Mesenchymal stem cell (in vitro differentiated cells and primary cell): ENCODE results near the gene CBX4.

ENCODE experiments used
- DNase-seq: peaks from one replicate; pipeline ENCODE4 v3.0.0-alpha.2; 2013
- H2AFZ ChIP-seq: one replicate; pipeline ENCODE4 v1.6.1; 2013; ENCODE audit warnings: low read depth, mild to moderate bottlenecking, control low read depth, inconsistent platforms, low read length, moderate library complexity
- H2AK5ac ChIP-seq: 2 replicates; pipeline ENCODE4 v1.6.1; 2013; ENCODE audit warnings: low read length, moderate library complexity, mild to moderate bottlenecking, inconsistent platforms; ENCODE audit not compliant: severe bottlenecking
- H2BK120ac ChIP-seq: one replicate; pipeline ENCODE4 v1.6.1; 2013; ENCODE audit warnings: low read depth, mild to moderate bottlenecking, inconsistent platforms, low read length, moderate library complexity
- H2BK12ac ChIP-seq, 2 experiments: one replicate each; pipeline ENCODE4 v1.6.1; 2013; ENCODE audit warnings: inconsistent platforms in 2 of 2, low read length in 2 of 2, mild to moderate bottlenecking in 2 of 2, moderate library complexity in 2 of 2, control low read depth in 1 of 2
- H2BK15ac ChIP-seq: one replicate; pipeline ENCODE4 v1.6.1; 2013; ENCODE audit warnings: mild to moderate bottlenecking, low read depth, inconsistent platforms; ENCODE audit not compliant: poor library complexity, severe bottlenecking
- H2BK5ac ChIP-seq: 2 replicates; pipeline ENCODE4 v1.6.1; 2013; ENCODE audit warnings: low read depth, mild to moderate bottlenecking, low read length, control low read depth, inconsistent platforms; ENCODE audit not compliant: poor library complexity, severe bottlenecking
- H3K14ac ChIP-seq, 2 experiments: one replicate each; pipeline ENCODE4 v1.6.1; 2013; ENCODE audit warnings: inconsistent platforms in 2 of 2, low read length in 2 of 2, control low read depth in 1 of 2, mild to moderate bottlenecking in 1 of 2, moderate library complexity in 1 of 2
- H3K18ac ChIP-seq, 2 experiments: one replicate each; pipeline ENCODE4 v1.6.1; 2013; ENCODE audit warnings: inconsistent platforms in 2 of 2, low read length in 2 of 2, control low read depth in 1 of 2, low read depth in 1 of 2, mild to moderate bottlenecking in 1 of 2
- H3K23ac ChIP-seq, 2 experiments: one replicate each; pipeline ENCODE4 v1.6.1; 2013; ENCODE audit warnings: inconsistent platforms in 2 of 2, low read length in 2 of 2, mild to moderate bottlenecking in 2 of 2, moderate library complexity in 2 of 2, control low read depth in 1 of 2
- H3K27ac ChIP-seq: 2 replicates; pipeline ENCODE4 v1.5.1; 2013; ENCODE audit warnings: mild to moderate bottlenecking, moderate library complexity, low read length, control low read depth, inconsistent platforms; ENCODE audit not compliant: poor library complexity, severe bottlenecking
- H3K27me3 ChIP-seq, 2 experiments: 2 replicates each; pipeline versions ENCODE4 v1.6.1 to v1.7.0; 2013; ENCODE audit warnings: low read length in 2 of 2, mild to moderate bottlenecking in 2 of 2, moderate library complexity in 2 of 2, control low read depth in 1 of 2, inconsistent platforms in 1 of 2; ENCODE audit not compliant: control insufficient read depth in 1 of 2, insufficient read depth in 1 of 2
- H3K36me3 ChIP-seq, 2 experiments: 2 replicates each; pipeline versions ENCODE4 v1.6.1 to v1.7.0; 2013; ENCODE audit warnings: low read length in 2 of 2, control low read depth in 1 of 2, inconsistent platforms in 1 of 2, low read depth in 1 of 2, mild to moderate bottlenecking in 1 of 2; ENCODE audit not compliant: insufficient read depth in 2 of 2, control insufficient read depth in 1 of 2
- H3K4ac ChIP-seq, 2 experiments: one replicate each; pipeline ENCODE4 v1.6.1; 2013; ENCODE audit warnings: inconsistent platforms in 2 of 2, low read length in 2 of 2, mild to moderate bottlenecking in 2 of 2, moderate library complexity in 2 of 2, control low read depth in 1 of 2, low read depth in 1 of 2
- H3K4me1 ChIP-seq: 2 replicates; pipeline ENCODE4 v1.6.1; 2013; ENCODE audit warnings: low read depth, low read length, control low read depth; ENCODE audit not compliant: control insufficient read depth, insufficient read depth
- H3K4me2 ChIP-seq: 2 replicates; pipeline ENCODE4 v1.6.1; 2013; ENCODE audit warnings: low read length, mild to moderate bottlenecking, inconsistent platforms; ENCODE audit not compliant: poor library complexity, severe bottlenecking
- H3K4me3 ChIP-seq, 2 experiments: 2 replicates each; pipeline versions ENCODE4 v1.5.1 to v1.7.0; 2013; ENCODE audit warnings: low read length in 2 of 2, mild to moderate bottlenecking in 2 of 2, control low read depth in 1 of 2, low read depth in 1 of 2; ENCODE audit not compliant: insufficient read depth in 1 of 2
- H3K79me1 ChIP-seq: replicated peaks from 2 replicates; pipeline ENCODE4 v1.6.1; 2013; ENCODE audit warnings: mild to moderate bottlenecking, control low read depth, low read length, inconsistent platforms; ENCODE audit not compliant: poor library complexity, severe bottlenecking
- H3K9ac ChIP-seq: 2 replicates; pipeline ENCODE4 v1.7.0; 2013; ENCODE audit warnings: mild to moderate bottlenecking, low read length, moderate library complexity
- H3K9me3 ChIP-seq: 2 replicates; pipeline ENCODE4 v1.7.0; 2013; ENCODE audit warnings: mild to moderate bottlenecking, low read length; ENCODE audit not compliant: control insufficient read depth
- H4K8ac ChIP-seq: one replicate; pipeline ENCODE4 v1.6.1; 2013; ENCODE audit warnings: inconsistent platforms, mild to moderate bottlenecking, low read length, moderate library complexity
- H4K91ac ChIP-seq: one replicate; pipeline ENCODE4 v1.6.1; 2013; ENCODE audit warnings: mild to moderate bottlenecking, low read length, inconsistent platforms
- WGBS: methylation state at CpG from one replicate; pipeline ENCODE4 v1.1.7; 2013; ENCODE audit warnings: mixed read lengths; 5-methylcytosine and 5-hydroxymethylcytosine counted together

The CBX4 gene

GRCh38 chr17:79819085-79819484, 20.2 kb downstream of the CBX4 start:
- Histone ChIP-seq H2BK12ac (no peak overlapping the region), H2BK15ac (no peak overlapping the region), H3K4me3 (no peak overlapping the region), H3K79me1 (no peaks in the 10 kb centered on the region), H3K27ac (no peak overlapping the region), H3K9me3 (no peaks in the 10 kb centered on the region), H3K18ac (no peak overlapping the region), H2BK120ac (no peak overlapping the region), H3K14ac (no peak overlapping the region), H3K27me3 (peaks cover 64 to 86% of the 10 kb centered on the region in 2 experiments), H2AFZ (no peak overlapping the region), H3K23ac (no peak overlapping the region), H2BK5ac (no peak overlapping the region), H4K91ac (no peak overlapping the region), H3K36me3 (no peaks in the 10 kb centered on the region), H3K4me1 (peaks cover 14% of the 10 kb centered on the region), H3K4ac (no peak overlapping the region), H3K4me2 (no peak overlapping the region), H2AK5ac (no peak overlapping the region), H4K8ac (no peak overlapping the region), H3K9ac (no peak overlapping the region)
- no peak for DNase-seq
- 94% methylated on average over 5 of the region's 5 CpGs for WGBS

GRCh38 chr17:79818026-79818758, 21.0 kb downstream of the CBX4 start:
- Histone ChIP-seq H3K4ac (no peak overlapping the region), H2BK12ac (no peak overlapping the region), H3K79me1 (no peaks in the 10 kb centered on the region), H3K23ac (no peak overlapping the region), H2BK120ac (no peak overlapping the region), H3K9me3 (no peaks in the 10 kb centered on the region), H3K4me2 (no peak overlapping the region), H3K14ac (no peak overlapping the region), H2BK15ac (no peak overlapping the region), H3K27me3 (peaks cover 69 to 87% of the 10 kb centered on the region in 2 experiments), H3K4me1 (peaks cover 18% of the 10 kb centered on the region), H4K8ac (no peak overlapping the region), H2BK5ac (no peak overlapping the region), H4K91ac (no peak overlapping the region), H3K18ac (no peak overlapping the region), H3K27ac (no peak overlapping the region), H3K9ac (no peak overlapping the region), H3K4me3 (no peak overlapping the region), H2AFZ (no peak overlapping the region), H2AK5ac (no peak overlapping the region), H3K36me3 (no peaks in the 10 kb centered on the region)
- DNase-seq, result no peak
- 85% methylated on average over 9 of the region's 12 CpGs for WGBS

GRCh38 chr17:79815836-79816461, 23.3 kb downstream of the CBX4 start:
- H2BK5ac ChIP-seq, result no peak overlapping the region
- no peak overlapping the region for H3K27ac ChIP-seq
- H2BK12ac ChIP-seq, result no peak overlapping the region
- H3K23ac ChIP-seq, result no peak overlapping the region
- H3K9ac ChIP-seq, result no peak overlapping the region
- H3K27me3 ChIP-seq, result peaks cover 83 to 91% of the 10 kb centered on the region in 2 experiments
- no peaks in the 10 kb centered on the region for H3K36me3 ChIP-seq
- no peaks in the 10 kb centered on the region for H3K79me1 ChIP-seq
- H2BK15ac ChIP-seq, result no peak overlapping the region
- no peak overlapping the region for H3K14ac ChIP-seq
- H3K4me1 ChIP-seq, result peaks cover 33% of the 10 kb centered on the region
- H2BK120ac ChIP-seq, result no peak overlapping the region
- no peak overlapping the region for H3K4me2 ChIP-seq
- no peak overlapping the region for H3K4ac ChIP-seq
- H2AK5ac ChIP-seq, result no peak overlapping the region
- H4K8ac ChIP-seq, result no peak overlapping the region
- H3K4me3 ChIP-seq, result no peak overlapping the region
- no peak overlapping the region for H3K18ac ChIP-seq
- H4K91ac ChIP-seq, result no peak overlapping the region
- no peaks in the 10 kb centered on the region for H3K9me3 ChIP-seq
- H2AFZ ChIP-seq, result no peak overlapping the region
- DNase-seq, result no peak
- WGBS, result 17% methylated on average over 31 of the region's 41 CpGs

GRCh38 chr17:79814974-79815835, 24.0 kb downstream of the CBX4 start:
- no peak for DNase-seq
- H2AK5ac ChIP-seq, result no peak overlapping the region
- no peak overlapping the region for H2BK120ac ChIP-seq
- no peaks in the 10 kb centered on the region for H3K79me1 ChIP-seq
- peak overlapping the region in 1 of 2 experiments; percentile 46 for H3K23ac ChIP-seq
- H2BK15ac ChIP-seq, result peak overlapping the region; percentile 76
- H3K18ac ChIP-seq, result peak overlapping the region; percentile 49 to 72
- no peak overlapping the region for H3K14ac ChIP-seq
- H2BK5ac ChIP-seq, result no peak overlapping the region
- peaks cover 37% of the 10 kb centered on the region for H3K4me1 ChIP-seq
- H2BK12ac ChIP-seq, result peak overlapping the region; percentile 15 to 42
- 9% methylated on average over 94 of the region's 96 CpGs for WGBS
- H3K4me2 ChIP-seq, result peak overlapping the region; percentile 61
- H3K4me3 ChIP-seq, result peak overlapping the region in 1 of 2 experiments; percentile 27
- H3K27me3 ChIP-seq, result peaks cover 85 to 90% of the 10 kb centered on the region in 2 experiments
- no peak overlapping the region for H3K9ac ChIP-seq
- peak overlapping the region; percentile 70 for H4K91ac ChIP-seq
- no peaks in the 10 kb centered on the region for H3K36me3 ChIP-seq
- H2AFZ ChIP-seq, result no peak overlapping the region
- no peak overlapping the region for H3K4ac ChIP-seq
- no peak overlapping the region for H3K27ac ChIP-seq
- H4K8ac ChIP-seq, result peak overlapping the region; percentile 69
- H3K9me3 ChIP-seq, result no peaks in the 10 kb centered on the region
